HepG2 (cell line): Measurements from ENCODE around the gene TRIM27. TPM values are rescaled to one million over a fixed set of nuclear protein-coding genes. Genes with fewer than 3 reads are reported as not detected.
A peak's percentile ranks its signal among the peaks of the same experiment; 100 is the strongest.

Source experiments
- ARHGAP35 ChIP-seq: sonication (generic); formaldehyde crosslinking; IDR thresholded peaks from 2 replicates; pipeline ENCODE4 v1.9.0; 2022; ENCODE audit warnings: mild to moderate bottlenecking, inconsistent platforms, moderate library complexity, missing genetic modification reagents, borderline replicate concordance
- BCL3 ChIP-seq: sonication (generic); formaldehyde crosslinking; IDR thresholded peaks from 2 replicates; pipeline ENCODE4 v1.5.1; 2020; ENCODE audit warnings: mild to moderate bottlenecking, missing genetic modification reagents, moderate library complexity
- DNMT3B ChIP-seq: conservative IDR thresholded peaks from 2 replicates; pipeline ENCODE4 v1.6.1; 2016; ENCODE audit warnings: missing biosample characterization, control low read depth
- GATAD1 ChIP-seq: IDR thresholded peaks from 2 replicates; pipeline ENCODE4 v1.6.1; 2016; ENCODE audit warnings: missing genetic modification reagents, missing compliant biosample characterization
- KIAA2018 ChIP-seq: sonication (generic); formaldehyde crosslinking; IDR thresholded peaks from 2 replicates; pipeline ENCODE4 v1.5.0; 2020; ENCODE audit warnings: mild to moderate bottlenecking, missing genetic modification reagents, borderline replicate concordance
- MAFF ChIP-seq: IDR thresholded peaks from 2 replicates; pipeline ENCODE4 v1.6.1; 2011; ENCODE audit warnings: low read depth, low read length, improper control_type of control experiment
- MAFK ChIP-seq, 2 experiments: IDR thresholded peaks in 1 of 2; conservative IDR thresholded peaks in 1 of 2; 2 replicates each; pipeline ENCODE4 v1.6.1; 2011; ENCODE audit warnings: improper control_type of control experiment in 2 of 2, low read length in 2 of 2
- NONO ChIP-seq, 2 experiments: fragments of 450-650 bp in 1 of 2; sonication (generic) in 1 of 2; formaldehyde crosslinking in 1 of 2; IDR thresholded peaks in 1 of 2; conservative IDR thresholded peaks in 1 of 2; 2 replicates each; pipeline versions ENCODE4 v1.6.1 to v1.8.0; 2017 to 2022; ENCODE audit warnings: mild to moderate bottlenecking in 1 of 2, missing genetic modification reagents in 1 of 2, moderate library complexity in 1 of 2
- SALL1 ChIP-seq: sonication (generic); formaldehyde crosslinking; IDR thresholded peaks from 2 replicates; pipeline ENCODE4 v1.8.0; 2022; ENCODE audit warnings: mild to moderate bottlenecking, missing genetic modification reagents
- SP4 ChIP-seq: sonication (generic); formaldehyde crosslinking; IDR thresholded peaks from 2 replicates; pipeline ENCODE4 v1.8.1; 2023; ENCODE audit warnings: mild to moderate bottlenecking, missing genetic modification reagents
- ZNF891 ChIP-seq: sonication (generic); formaldehyde crosslinking; IDR thresholded peaks from 2 replicates; pipeline ENCODE4 v1.5.0; 2020; ENCODE audit warnings: mild to moderate bottlenecking, missing genetic modification reagents
- polyA plus RNA-seq, 8 experiments: library from polyadenylated mRNA; depleted of rRNA in 3 of 8; stranded (reverse) in 7 of 8; unstranded in 1 of 8; fragments of >200 nt; fragmentation: Illumina TruSeq in 4 of 8; extraction: Trizol in 4 of 8; gene quantifications; 2 replicates each; pipeline versions ENCODE4 v1.2.1 to v1.2.3, GENCODE V29; 2011 to 2016; ENCODE audit warnings: low read depth in 4 of 8, missing spikeins in 1 of 8, mixed read lengths in 1 of 8; ENCODE audit not compliant: insufficient read depth in 1 of 8
- total RNA-seq, 5 experiments: library from RNA; depleted of rRNA; stranded (reverse); fragments of >200 nt; fragmentation: Illumina TruSeq; extraction: Trizol; gene quantifications; 2 replicates each; pipeline ENCODE4 v1.2.3, GENCODE V29; 2016; ENCODE audit warnings: low read depth in 1 of 5
- TF ChIP-seq, protein P1 (sequence below): sonication (generic); formaldehyde crosslinking; IDR thresholded peaks from 2 replicates; pipeline ENCODE4 v1.4.0; 2020; ENCODE audit warnings: mild to moderate bottlenecking, missing genetic modification reagents
- TF ChIP-seq, protein P2 (sequence below): sonication (generic); formaldehyde crosslinking; IDR thresholded peaks from 2 replicates; pipeline ENCODE4 v1.8.0; 2022; ENCODE audit warnings: mild to moderate bottlenecking, missing genetic modification reagents, borderline replicate concordance

The TRIM27 gene
- total and polyA plus RNA-seq, 2 of the 13 experiments (the other 11 are each of a cell fraction or from before 2014, with no cell fraction given): 88.6 to 112 TPM

DNA sequence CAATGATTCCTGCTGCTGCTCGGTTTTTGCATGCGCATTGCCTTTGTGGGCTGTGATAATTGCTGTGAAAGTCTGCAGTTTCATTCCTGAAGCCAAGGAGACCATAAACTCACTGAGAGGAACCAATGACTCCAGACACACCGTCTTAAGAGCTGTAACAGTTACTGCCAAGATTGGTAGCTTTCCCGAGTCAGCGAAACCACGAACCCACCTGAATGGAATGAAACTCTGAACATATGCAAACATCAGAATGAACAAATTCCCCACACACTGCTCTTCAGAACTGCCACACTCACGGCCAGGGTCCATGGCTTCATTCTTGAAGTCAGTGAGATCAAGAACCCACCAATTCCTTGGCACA, 37.7 kb downstream of the TRIM27 start (continued):
- TF ChIP-seq ZNF891 (CRISPR knock-in tag) (no peak), DNMT3B (CRISPR knock-in tag) (no peak), MAFK (conservative IDR thresholded peaks at IDR 0.05 in 1 of 2, IDR thresholded peaks at IDR 0.05 in 1 of 2; ENCODE audit: low read length in 2 of 2) (peak; percentile 64 to 90; a peak in 3 of 4 replicates), MAFF (peak; percentile 85), BCL3 (CRISPR knock-in tag) (no peak), SP4 (CRISPR knock-in tag) (0 out of 2 replicates have a peak, but pooled peaks have one; percentile 4), ARHGAP35 (CRISPR knock-in tag) (no peak), GATAD1 (CRISPR knock-in tag) (no peak), KIAA2018 (CRISPR knock-in tag) (no peak), SALL1 (no peak), NONO (IDR thresholded peaks at IDR 0.05) (no peak), NONO (CRISPR knock-in tag; conservative IDR thresholded peaks at IDR 0.05) (no peak)
- TF ChIP-seq, protein P1, sequence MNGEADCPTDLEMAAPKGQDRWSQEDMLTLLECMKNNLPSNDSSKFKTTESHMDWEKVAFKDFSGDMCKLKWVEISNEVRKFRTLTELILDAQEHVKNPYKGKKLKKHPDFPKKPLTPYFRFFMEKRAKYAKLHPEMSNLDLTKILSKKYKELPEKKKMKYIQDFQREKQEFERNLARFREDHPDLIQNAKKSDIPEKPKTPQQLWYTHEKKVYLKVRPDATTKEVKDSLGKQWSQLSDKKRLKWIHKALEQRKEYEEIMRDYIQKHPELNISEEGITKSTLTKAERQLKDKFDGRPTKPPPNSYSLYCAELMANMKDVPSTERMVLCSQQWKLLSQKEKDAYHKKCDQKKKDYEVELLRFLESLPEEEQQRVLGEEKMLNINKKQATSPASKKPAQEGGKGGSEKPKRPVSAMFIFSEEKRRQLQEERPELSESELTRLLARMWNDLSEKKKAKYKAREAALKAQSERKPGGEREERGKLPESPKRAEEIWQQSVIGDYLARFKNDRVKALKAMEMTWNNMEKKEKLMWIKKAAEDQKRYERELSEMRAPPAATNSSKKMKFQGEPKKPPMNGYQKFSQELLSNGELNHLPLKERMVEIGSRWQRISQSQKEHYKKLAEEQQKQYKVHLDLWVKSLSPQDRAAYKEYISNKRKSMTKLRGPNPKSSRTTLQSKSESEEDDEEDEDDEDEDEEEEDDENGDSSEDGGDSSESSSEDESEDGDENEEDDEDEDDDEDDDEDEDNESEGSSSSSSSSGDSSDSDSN (CRISPR knock-in tag): no peak
- TF ChIP-seq, protein P2, sequence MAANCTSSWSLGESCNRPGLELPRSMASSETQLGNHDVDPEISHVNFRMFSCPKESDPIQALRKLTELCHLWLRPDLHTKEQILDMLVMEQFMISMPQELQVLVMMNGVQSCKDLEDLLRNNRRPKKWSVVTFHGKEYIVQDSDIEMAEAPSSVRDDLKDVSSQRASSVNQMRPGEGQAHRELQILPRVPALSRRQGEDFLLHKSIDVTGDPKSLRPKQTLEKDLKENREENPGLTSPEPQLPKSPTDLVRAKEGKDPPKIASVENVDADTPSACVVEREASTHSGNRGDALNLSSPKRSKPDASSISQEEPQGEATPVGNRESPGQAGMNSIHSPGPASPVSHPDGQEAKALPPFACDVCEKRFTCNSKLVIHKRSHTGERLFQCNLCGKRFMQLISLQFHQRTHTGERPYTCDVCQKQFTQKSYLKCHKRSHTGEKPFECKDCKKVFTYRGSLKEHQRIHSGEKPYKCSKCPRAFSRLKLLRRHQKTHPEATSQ: no peak
